GM18907 (cell line): ENCODE results near the gene CYB561D1.

Source experiments
- ATAC-seq: cut with Tn5 transposase; IDR thresholded peaks from one replicate; pipeline ENCODE4 v1.9.1; 2021; ENCODE audit warnings: mild to moderate bottlenecking, moderate library complexity; ENCODE audit not compliant: unreplicated experiment

The CYB561D1 gene

DNA sequence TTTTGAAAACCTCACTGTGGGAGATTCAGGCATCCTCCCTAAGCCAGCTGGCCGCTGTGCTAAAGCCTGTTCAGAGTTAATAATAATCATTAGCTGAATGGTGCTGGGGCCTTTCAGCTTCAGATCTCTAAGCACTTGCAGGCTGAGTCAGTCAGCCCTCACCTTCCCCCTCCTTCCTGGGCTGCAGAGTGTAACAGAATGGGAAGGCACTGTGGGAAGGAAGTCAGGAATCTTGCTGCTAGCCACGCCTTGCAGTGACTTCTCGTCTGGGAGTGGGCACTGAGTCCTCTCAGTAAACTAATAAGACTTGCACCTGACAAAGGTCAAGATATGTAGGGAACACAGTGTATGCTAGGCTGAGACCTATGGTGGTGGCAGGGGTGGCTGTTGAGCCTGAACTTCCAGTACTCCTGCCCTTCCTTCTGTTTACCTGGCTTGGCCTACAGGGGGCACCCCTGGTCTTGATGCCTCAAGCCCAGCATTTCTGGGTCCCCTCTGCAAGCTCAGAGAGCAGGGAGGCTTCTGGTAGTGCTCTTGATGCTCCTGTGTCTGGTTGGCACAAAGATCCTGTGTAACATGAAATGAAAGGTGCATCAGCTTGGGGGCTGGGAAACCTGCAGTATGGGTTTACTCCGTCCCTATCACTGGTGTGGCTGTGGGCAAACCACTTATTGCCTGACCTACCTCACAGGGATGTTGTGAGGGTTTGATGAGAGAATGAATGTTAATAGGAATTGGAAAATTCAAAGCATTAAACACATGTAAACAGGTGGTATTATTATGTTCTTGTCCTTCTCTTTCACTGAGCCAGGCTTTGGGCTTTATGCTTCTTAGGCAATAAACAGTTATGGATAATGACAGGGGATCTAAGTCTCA is 6.0 kb downstream of the CYB561D1 start:
- ATAC-seq: no peak

DNA sequence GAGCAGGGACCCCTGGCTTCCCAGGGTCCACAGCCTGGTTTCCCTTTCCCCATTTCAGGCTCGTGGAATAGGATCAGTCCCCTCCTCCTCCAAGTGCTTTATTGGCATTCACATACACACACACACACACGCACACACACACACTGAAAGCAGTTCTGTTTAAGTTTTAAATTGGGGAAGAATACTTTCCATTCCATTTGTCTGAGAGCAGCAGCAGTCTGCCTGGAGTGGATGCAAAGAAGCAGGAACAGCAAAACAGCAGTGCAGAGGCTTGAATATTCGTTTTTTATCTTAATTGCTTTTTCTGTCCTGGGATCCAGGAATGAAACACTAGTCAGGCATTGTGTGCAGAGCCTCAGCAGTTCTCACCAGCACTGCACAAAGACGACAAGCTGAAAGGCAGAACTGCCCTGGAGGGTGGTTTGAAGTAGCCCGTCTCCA is 7.1 kb downstream of the CYB561D1 start:
- no peak for ATAC-seq

DNA sequence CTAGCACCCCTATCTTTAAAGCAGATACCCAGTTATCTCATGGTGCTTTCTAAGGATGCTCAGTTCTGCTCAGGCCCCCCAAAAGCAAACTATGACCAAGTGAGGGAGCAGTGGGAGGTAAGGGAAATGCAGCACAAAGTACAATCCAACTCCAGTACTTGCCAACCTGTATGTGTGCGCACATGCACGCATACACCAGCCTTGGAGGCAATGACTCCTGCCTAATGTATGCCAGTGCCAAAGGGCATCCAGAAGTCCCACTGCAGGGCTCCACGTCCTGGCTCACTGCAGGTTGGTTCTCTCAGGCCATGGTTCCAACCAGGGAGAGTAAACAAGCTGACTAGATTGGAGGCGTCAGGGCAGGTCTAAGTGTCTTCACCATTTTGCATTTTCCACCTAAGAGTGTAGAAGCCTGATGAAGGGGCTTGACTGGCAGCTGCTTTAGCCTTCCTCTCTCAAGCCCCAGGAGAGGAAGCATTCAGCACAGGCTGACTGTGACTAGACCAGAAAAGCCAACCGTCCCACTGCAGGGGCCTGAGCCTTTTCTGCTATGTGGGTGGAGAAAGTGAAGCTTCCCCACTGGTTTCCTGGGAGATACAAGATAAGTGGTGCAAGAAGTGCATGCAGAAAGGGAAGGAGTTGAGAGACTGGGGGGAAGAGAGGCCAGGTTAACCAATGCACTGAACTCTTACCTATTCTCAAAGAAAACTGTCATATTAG is 7.9 kb downstream of the CYB561D1 start:
- no peak for ATAC-seq

DNA sequence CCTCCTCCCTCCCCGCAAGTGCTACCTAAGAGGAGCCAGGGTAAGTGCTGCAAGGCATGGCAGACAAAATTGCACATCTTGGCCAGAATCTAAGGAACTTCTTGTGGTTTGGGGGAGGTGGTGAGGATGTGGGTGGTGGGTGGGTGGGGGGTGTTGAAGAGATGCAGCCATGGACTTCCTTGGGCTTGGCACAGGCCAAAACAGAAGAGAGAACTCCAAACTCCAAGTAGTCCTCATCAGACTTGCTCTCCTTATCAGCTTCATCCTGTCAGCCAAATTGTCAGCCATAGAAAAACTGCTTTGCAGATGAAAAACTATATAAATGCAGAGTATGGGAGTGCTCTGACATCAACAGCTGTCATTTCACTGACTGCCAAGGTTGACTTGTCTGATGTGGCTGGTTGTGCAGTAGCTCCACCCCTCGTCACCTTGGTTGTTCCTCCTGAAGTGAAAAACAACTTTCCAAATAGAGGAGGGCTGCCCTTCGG is 8.5 kb downstream of the CYB561D1 start:
- ATAC-seq: no peak

DNA sequence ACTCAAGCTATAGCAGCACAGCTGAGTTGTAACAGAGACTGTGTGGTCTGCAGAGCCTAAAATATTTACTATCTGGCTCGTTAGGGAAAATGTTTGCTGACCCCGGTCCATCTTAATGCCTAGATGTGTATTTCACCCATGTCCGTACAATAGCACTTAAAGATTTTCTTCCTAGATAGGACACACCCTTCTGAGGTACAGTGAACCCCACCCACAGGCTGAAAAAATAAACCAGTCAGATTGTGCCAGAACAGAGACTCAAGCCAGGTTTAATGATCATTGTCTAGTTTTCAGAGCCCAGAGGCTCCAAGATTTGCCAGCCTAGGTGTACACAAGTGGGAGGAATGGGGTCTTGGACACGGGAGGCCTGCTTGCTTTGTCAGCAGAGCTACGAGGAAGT is 10.0 kb downstream of the CYB561D1 start:
- ATAC-seq: no peak

DNA sequence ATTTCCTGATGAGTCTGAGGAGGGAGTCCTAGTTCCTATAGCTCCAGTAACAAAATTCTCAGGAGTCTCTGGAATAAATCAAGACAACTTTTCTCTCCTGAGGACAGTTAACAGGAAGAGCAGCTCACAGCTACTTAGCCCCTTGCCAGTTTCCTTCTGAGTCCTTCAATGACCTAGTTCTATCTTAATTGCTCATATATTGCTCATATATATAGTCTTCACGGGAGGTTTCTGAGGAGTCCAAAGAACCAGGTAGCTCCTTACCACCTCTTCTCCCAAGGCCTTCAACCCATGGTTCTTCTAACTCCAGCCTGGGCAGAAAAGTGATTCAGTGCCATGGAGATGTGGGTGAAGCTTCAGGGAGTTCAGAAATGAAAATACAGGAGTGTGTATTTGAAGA is 11.1 kb downstream of the CYB561D1 start:
- no peak for ATAC-seq

DNA sequence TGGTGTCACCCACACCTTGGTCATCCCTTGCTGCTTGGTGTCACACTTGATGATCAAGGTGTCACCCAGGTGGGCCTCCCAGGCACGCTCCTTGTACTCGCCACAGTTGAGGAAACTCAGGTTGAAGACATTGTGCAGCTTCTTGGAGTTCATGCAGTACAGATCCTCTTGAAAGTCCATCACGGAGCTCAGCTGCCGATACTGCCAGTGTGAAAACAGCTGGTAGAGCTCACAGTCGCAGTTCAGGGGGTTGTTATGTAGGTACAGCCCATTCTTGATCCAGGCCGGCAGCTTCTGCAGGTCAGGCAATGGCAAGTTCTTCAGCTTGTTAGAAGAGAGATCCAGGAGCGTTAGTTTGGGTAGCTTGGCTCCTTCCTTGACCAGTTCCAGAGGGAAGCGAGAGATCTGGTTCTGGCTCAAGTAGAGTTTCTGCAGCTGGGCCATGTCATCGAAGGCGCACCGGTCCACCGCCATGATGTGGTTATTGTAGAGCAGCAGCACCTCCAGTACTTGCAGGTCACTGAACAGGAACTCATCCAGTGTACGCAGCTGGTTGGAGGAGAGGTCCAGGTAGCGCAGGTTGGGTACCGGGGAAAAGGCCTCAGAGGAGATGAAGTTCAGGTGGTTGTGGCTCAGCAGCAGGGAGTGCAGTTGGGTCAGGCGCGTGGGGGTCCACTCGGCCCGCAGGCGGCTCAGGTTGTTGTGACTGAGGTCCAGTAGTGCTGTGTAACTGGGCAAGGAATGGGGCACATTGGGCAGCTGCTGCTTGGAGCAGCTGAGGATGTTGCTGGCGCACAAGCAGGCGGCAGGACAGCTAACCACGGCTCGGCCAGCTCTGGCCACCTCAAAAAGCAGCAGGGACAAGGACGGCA is 14.3 kb downstream of the CYB561D1 start:
- ATAC-seq: no peak

DNA sequence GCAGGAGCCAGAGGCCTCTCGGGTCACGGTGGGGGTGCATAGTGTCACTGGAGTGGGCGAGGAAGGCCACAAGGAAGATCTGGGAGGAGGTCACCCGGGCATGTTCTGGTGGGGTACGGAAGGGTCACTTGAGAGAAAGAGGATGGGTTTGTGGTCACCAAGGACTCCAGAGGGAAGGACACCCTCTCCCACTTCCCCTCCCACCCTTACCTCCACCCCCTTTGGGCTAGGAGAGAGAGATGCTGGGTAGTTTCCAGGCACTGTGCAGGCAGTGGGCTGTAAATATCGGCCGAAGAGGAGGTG is 14.9 kb downstream of the CYB561D1 start:
- ATAC-seq: no peak

DNA sequence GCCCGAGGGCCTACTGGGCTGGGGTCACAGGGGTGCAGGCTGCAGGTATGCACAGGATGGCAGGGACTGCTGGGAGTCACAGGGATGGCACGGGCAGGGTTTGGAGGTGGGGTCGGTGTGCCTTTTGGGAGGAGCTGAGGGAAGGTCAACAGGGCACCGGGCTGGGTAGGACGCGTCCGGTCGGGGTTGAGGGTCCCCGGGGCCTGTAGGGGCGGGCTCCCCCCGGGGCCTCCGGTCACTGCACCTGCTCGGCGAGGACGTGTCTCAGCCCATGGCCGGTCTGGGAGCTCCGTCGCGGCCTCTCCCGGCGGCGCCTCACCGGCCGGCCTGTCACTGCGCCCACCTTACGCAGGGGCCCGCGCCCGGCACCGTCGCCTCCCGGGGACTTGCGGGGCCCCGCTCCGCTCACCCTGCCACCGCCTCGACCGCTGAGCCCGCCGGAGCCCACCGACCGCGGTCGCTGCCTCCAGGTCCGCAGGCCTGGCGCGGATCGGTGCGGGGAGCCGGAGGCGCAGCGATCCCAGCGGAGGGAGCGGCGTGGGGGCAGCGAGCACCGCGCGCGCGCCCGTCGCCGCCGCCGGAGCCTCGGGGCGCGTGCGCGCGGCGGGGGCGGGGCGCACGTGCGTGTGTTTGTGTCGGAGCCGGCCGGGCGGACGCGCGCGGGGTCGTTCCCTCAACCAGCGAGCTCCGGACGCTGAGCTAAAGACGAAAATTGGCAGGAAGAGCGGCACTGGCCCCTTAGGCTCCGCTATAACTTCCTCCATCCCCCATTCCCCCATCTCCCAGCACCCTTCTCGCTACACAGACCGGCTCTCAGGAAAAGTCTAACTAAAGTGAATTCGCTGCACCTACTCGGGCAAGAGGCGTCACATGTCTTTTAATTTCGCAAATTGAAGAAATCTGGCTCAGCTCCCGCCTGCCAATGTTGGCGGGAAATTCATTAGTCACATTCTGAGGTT is 15.6 kb downstream of the CYB561D1 start, which contains the start of gene AMIGO1:
Gene AMIGO1, minus strand, starts transcription at position 552 of the 959 bp plus-strand sequence. CDS start 815 bp downstream, outside the sequence.
- ATAC-seq: no peak

DNA sequence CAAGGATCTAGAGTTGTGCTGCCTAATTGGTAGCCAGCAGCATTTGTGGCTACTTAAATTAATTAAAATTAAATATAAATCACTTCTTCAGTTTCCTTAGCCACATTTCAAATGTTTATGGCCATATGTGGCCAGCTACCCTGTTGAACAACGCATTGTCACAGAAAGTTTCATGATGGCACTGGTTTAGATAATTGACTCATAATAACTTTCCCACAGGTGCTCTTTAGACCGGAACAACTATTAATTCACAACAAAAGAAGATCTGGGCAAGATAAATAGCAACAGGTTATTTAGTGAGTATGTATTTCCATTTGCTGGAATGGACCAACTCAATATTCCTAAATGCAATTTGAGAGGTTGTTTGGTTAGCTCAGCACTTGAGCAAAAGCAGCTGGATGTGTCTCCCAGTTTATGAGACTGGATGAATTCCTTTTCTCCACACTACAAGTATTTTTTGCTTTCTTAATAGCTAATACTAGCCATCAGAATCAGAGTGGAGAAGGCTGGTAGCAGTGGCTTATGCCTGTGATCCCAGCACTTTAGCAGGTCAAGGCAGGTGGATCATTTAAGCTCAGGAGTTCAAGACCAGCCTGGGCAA is 19.3 kb downstream of the CYB561D1 start:
- ATAC-seq: no peak

DNA sequence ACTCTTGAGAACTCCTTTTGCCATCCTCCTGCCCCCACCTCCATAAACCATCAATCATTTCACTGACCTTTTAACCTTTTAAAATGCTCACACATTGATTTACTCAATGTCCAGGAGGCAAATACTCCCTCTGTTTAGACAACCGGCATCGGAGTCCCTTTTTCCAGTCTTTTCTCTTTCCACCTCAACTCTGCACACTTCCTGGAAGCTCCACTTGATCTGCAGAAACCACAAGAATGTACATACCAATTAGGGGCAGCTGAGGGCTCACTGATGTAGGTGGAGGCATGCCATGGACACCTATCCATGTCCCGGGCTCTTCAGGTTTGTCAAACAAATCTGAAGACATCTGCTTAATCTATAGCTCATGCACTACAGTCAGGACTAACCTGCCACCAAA is 21.0 kb downstream of the CYB561D1 start:
- ATAC-seq: no peak

DNA sequence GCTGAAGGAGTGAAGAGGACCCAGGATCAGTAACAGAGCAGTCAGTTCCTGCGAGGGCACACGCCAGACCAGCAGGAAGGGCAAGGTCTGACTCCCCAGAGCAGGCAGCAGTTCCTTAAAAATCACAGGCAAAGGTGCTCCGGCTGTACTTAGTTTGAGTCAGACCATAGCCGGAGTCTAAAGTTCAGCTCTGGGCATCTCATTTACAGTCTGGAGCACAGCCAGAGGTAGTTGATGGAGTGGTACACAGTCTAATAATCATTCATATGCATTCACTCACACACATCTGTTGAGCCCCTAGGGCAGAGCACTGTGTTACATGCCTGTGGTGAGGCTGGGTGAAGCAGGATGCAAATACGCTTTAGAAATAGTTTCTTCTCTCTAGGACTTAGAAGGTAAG is 23.0 kb downstream of the CYB561D1 start:
- ATAC-seq: no peak

DNA sequence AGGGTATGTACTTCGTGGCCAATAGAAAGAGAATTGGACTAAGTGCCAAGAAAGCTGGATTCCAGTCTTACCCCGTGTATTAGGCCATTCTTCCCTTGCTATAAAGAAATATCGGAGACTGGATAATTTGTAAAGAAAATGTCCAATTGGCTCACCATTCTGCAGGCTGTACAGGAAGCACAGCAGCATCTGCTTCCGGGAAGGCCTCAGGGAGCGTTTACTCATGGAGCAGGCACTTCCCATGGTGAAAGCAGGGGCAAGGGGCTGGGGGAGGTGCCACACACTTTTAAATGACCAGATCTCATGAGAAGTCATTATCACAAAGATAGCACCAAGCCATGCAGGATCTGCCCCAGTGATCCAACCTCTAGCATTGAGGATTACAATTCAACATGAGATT is 23.4 kb downstream of the CYB561D1 start:
- ATAC-seq: no peak

DNA sequence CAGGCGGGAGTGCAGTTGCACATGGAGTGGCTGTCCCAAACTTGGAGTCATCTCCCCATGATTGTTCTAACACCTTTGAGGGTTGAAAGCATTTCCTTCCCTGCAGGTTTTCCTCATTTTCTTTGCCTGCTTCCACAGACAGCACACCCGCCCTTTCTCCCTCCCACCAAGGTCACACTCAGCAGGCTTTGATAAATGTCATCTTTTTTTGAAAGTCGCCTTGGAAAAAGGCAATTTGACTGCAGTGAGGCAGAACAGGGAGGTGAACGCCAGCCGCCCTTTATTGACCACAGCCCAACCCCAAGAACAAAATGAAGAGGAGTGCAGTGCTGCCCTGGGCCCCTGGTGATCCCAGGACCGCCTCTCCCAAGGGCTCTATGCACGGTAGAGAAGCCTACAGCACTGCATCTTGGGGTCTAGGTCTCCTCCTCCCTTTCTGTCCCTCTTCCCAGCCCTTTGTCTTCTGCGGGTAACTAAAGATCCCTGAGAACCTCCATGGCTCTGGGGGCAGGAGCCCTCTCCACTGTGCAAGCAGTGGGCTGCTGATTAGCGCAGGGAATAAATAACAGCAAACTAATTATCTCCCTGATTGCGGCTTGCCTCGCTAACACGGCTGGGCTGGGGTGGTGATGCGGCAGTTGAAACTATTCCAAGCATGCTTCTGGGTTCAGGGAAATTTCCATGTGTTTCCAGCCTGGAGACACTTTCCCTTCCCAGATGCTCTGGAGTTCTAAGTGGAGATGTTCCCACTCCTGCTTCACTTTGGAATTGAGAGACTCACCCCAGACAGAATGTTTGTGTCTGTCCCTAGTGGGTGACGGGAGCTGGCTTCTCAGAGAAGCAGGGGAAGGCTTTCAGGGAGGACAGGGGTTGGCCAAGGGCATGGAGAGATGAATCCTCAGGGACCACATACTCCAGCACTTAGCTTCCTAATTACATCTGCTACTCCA is 27.4 kb downstream of the CYB561D1 start:
- no peak for ATAC-seq

DNA sequence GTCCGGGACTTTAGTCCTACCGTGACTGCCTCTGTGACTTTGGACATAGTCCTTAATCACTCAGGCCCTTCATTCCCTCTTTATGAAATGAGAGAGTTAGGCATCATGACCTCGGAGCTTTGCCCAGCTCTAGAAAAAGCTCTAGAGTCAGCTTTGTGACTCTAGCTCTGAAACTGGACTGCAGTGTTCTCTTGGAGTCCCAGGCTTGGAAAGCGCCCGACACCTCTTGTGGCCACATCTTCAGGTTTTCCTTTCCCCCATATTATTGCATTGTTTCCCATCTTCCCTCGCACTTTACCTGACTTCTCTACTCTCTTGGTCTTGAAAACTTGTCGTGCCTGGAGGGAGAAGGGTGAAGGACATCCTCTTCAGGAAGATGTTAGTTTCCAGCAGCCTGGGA is 28.1 kb downstream of the CYB561D1 start:
- no peak for ATAC-seq

DNA sequence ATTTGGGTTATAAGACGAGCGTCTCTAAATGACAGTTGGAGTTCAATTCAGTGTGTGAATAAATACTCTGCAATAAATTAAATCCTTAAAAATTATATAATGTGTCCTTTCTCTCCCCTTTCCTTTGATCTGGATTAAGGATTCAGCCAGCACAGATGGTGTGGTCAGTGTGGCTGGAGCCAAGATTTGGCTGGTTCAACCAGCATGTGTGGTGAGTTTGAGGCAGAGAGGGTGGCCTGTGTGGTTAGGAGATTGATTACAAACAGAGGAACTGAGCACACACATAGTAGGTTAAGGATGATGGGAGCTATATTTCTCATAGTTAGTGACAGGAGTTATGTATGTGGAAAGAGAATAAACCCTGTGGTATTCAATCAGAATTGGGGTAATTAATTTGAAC is 29.8 kb downstream of the CYB561D1 start:
- ATAC-seq: no peak

DNA sequence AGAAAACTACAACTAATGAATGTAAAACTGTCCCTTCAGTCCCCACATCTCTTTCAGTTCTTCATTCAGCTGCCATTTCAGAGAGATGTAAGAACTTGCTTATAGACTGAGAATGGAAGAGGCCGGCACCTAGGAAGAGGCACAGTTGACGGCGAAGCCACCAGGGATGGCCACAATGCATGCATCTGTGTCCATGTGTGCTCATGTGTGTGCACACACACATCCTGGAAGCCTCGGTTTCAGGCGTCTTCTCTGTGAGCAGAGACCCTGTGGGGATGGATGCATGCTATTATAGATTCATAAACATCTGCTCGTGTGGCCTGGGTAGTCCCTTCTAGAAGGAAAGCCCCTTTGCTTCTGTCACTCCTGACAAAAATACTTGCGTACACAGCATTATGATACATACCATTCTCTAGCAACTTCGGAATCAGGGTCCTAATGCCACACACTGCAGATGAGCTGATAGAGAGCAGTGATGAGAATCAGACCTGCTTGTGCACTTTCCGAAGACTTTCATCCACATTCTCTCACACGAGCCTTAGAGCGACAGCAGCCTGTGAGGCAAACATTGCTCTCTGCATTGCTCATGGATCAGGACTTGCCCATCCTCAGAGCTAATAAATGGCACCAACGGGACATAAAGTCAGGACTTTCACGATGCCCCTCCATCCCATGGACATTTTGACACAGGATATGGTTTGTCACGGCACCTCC is 33.4 kb downstream of the CYB561D1 start:
- peak; percentile 65 for ATAC-seq
